Measurements from ENCODE around the gene LYPD6B.

Gene LYPD6B

DNA sequence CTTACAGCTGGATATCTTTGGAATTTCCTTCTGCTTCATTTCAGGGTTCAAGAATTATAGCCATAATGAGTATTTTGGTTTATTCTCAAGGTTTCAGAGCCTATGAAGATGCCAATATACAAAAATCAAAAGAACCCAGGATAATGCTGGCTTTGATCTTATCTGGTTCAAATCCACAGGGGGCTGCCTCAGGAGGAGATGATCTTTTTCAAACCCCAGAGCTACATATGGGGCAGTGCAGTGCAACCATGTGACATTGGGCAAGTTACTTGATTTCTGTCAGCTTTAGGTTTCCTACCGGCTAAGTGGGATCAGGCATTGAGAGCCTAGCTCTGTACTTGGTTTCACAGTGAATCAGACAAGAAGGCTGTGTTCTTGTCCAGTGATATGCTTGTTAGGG lies 23.0 kb upstream of the LYPD6B start:
- DNase-seq = no peak

DNA sequence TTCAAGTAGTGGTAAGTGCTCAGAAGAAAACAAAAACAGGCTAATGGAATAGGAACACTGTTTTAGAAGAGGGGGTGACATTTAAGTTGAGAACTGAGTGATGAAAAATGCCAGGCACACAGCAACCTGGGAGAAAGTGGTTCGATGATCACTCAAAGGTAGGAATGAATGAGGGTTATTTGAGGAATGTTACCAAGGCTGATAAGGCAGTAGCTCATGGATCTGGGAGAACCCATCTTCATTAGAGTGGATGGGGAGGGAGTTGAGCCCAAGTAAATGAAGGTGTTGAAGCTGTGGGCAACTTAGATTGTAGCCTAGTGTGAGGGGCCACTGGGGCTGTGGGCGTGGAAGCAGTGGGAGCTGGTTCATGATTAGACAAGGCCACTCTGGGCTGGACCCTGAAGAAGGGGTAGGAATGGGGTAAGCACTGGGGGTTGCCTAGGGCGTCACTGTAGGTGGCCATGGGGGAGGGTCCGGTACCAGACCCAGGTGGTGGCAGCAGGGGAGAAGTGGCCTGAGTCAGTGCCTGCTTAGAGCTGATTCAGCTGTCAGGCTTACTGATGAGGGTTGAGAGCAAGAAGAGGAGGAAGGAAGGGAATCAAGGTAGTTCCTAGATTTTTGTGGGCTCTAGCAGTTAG lies 22.5 kb upstream of the LYPD6B start:
- no peak for DNase-seq

DNA sequence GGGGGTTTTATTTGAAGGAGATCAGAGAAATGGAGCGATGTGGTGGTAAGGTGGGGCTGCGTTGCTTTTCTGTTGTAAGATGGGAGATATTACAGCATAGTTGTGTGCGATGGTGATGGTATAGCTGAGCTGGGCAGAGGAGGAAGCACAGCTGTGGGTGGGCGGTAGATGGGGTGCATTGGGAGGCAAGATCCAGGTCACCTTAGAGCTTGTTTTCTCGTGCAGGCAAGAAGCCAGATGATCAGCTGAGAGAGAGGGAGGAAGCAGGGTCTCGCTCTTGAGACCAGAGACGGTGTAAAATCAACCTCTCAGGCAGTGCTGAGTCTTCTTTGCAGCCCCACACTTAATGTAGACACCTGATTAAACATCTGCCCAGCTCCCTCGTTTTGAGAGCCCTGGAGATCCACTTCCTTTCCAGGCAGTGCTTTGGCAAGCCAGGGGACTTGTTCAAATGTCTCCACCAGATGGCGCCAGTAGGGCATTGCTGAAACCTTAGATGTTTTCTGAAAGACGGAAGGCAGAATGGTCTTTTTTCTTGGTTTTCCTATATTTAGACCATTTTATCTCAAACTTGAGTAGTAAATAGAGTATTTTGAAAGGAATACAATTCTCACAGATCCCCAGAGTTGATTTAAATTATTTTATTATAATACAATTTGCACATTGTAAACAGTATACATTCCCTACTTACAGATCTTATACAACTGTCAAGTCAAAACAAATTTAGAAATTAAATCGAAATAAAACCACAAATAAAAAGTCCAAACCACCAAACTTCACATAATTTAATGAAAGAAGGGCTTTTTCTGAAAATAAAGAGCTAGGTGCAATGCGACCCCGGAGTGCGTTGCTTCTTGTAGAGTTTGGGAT lies 21.1 kb upstream of the LYPD6B start:
- peak; percentile 87 for DNase-seq

DNA sequence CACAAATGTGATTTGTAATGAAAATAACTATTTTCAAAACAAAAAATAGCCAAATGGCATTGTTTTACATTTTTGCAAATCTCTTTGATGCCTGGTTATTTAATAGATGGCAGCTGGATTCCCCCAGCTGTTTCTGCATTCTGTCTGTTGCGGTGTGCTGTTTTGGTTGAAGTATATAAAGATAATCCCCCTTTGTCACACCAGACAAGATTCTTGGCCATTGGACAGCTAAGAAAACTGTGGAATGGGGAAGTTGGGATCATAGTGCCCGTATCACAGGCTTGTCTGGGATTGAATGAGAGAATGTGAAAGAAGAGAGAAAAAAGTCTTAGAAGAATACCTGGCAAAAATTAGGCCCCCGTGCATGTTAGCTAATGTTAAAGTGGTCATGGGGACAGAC lies 19.5 kb upstream of the LYPD6B start:
- DNase-seq = no peak

DNA sequence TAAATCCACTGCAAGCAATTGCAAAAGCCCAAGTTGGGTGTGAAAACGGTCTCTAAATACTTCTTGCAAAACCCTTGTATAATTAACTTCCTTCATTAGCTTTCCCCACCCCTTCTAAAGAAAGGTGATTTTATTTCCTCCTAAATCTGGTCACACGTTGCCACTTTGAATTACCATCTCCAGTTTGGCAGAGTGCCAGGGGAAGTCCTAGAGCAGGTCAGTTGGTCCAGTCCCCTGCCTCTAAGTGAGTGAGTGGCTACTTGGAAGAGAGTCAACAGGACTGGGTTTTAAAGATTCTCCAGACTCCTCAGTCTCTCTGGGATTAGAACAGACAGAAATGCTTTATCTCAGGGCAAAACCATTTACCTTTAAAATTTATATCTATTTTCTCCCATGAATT lies 18.7 kb upstream of the LYPD6B start:
- DNase-seq = no peak

DNA sequence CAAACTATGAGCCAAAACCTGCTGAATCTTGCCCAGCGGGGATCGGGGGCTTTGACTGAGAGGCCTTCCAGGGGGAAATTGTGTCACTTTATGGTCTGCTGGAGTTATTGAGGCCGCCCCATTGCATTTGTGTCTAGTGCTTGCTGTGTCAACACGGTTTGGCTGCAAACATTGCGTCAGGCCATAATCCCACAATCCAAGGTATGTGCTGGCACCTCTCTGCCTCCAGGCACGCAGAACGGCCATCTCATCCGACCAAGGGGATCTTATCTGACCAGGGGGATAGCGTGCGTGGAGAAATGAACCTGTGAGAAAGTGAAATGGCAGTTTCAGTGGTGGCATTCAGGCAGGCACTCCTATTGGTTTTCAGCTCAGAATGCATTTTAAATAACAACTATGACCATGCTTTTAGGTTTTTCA lies 18.1 kb upstream of the LYPD6B start:
- no peak for DNase-seq

DNA sequence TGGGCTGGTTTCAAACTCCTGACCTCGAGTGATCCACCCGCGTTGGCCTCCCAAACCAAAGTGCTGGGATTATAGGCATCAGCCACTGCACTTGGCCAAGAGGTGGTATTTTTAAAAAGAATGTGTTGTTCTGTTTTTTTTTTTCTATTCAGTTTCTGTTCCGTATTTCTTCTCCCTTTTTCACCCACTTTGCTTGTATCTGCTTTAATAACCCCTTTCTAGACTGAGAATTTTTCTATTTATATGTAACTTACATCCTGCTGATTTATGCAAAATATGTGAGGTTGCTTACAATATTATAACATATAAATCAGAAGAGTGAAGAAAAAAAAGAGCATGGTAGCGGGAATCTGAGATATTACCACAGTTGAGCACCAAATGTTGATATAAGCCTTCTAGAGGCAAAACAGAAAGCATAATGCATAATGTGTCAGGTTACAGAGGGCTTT lies 17.2 kb upstream of the LYPD6B start:
- no peak for DNase-seq

DNA sequence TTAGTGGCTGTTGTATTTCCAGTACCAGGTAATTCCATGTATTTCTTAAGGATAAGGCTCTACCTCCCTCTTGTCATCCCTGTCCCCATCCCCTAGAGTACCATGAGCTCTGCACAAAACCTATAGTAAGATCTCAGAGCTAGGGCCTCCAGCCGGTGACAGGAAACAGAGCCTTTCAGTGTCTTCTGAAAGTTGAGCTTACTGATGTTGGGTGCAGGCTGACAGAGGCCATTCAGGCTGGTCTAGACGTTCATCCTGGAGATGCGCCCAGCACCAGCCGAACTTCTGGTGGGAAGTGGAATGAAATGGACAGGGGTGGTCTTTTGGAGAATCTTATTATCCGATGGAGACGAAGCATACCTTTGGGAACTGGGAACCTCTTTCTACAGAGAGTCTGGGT lies 16.7 kb upstream of the LYPD6B start:
- no peak for DNase-seq

DNA sequence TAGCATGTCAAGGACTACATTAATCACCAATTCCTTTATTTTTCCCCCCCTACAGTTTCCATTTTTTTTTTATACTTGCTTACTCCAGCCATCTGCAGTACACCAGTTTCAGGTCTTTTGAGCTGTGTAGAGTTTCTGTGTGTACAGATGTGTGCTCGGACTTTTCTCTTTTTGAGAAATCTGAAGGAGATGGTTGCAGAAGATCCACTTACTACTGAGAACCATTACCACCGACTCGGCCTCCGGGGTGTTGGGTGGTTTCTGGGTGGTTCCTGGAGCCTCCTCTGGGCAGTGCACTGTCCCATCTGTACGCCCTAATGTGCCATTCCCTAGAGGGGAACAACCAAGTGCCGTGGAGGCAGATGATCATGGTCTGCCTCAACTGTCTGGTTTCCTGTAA lies 15.4 kb upstream of the LYPD6B start:
- no peak for DNase-seq

DNA sequence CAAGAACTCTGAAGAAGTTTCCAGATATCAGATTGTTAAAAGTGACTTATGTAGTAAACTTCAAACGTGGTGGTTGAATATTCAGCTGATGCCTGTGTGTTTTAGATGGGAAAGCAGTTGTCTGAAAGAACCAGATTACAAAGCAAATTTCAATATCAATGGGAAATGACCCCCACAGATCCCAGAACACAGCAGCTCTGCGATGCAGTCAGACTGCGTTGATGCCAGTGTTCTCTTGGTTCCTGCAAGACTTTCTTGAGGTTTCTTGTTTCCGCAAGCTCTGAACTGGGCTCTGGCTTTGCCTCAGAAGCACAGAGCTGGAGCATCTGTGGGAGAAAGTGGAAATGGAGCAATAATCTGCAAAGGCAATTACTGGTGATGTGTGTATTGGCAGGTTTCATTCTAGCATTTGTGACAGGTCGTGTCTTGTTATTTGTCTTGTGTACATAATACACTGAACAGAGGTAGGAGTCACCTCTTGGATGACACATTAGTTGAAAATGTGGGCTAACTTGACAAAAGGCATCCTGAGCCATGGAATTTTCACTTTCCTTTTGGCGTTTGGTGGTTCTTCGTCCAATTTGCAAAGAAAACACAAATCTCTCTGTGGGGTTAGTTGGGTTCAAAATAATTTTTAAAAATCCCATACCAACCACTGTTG lies 10.8 kb upstream of the LYPD6B start:
- no peak for DNase-seq

DNA sequence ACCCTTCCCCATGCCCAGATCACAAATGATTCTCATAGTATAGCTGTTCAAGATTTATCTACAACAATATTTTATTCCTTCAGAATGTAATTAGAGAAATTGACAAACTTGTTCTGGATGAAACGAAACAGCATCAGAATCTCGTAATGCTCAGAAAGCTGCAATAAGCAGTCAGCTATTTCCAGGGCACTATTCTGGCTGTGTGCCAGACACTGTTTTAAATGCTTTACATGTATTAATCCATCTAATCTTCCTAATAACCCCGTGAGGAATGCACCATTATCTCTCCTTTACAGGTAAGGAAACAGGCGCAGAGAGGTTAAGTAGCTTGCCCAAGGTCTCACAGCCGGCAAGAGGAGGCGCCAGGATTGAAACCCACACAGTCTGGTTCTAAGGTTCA lies 10.1 kb upstream of the LYPD6B start:
- no peak for DNase-seq

DNA sequence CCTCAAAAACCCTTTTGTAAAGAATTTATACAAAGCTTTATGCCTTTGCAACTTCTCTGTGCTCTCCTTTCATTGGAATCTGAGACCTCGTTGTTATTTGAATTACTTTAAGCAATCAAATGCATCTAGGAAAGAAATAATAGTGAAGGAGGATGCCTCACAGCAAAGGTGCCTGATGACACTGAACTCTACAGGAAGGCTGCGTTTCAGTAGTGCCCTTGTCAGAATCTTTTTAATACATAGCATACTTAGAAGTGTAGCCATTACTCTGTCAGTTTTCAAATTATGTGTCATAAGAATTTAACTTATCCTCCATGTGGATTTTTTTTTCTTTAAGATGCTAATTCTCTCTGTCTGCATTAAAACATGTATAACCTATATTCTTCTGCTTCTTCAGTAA lies 9.6 kb upstream of the LYPD6B start:
- no peak for DNase-seq

DNA sequence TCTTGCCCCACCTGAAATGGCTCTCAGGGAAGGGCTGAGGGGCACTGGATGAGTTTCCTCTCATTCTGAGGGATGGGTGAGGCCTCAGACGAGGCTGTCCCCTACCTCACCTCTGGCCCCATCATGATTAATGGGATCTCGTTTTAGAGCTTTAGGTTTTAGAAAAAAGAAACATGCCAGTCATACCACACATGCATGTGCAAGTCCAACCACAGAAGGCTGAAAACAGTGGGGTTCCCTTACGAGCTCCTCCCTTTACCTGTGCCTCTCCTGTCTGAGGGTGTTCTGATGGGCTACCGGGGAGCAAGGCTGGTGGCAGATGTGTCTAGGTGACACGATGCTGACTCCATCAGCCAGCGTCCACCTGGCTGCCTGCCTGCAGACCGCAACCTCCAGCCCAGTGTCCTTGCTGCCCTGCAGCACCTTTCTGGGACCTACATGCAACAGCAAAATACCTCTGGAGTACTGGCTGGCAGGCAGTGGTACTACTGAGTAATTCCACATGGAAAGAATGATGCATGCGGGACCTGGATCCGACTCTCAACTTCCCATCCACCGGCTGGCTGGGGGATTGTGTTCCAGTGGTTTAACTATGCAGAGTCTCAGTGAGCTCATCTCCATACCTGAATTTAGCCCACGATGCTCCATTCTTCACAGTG lies 9.1 kb upstream of the LYPD6B start:
- DNase-seq = no peak

DNA sequence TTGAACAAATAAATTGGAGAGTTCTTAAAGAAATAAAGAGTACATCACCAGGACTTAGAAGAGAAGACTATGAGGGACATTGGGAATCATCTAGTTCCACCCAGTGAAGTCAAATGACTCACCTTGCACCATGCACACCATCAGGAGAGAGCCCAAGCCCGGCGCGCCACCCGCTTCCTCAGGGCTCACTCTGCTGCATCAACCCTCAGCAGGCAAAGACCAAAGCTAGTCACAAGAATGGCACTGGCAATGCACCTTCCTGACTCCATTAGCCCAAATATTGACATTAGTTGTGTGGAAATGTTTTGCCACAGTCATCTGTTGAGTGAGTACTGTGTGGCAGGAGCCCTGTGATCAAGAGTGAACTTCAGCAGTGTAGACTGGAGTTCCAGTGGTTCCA lies 7.1 kb upstream of the LYPD6B start:
- DNase-seq = no peak

DNA sequence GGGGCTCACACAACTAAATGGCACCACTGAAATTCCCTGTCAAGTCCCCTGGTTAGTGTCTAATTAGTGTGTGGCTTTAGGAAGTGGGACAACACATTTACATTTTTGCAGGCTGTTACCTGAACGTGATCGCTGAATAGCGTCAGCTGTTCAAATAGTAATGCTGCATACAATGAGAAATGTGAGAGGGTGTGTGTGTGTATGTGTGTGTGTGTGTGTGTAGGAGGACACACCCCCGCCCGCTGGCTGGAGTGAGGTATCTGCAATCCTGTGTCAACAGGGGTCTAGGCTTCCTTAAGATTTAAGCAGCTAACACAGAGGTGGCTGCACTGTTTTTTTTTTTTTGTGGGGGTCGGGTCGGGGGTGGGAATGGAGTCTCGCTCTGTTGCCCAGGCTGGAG lies 4.8 kb upstream of the LYPD6B start:
- DNase-seq = no peak

DNA sequence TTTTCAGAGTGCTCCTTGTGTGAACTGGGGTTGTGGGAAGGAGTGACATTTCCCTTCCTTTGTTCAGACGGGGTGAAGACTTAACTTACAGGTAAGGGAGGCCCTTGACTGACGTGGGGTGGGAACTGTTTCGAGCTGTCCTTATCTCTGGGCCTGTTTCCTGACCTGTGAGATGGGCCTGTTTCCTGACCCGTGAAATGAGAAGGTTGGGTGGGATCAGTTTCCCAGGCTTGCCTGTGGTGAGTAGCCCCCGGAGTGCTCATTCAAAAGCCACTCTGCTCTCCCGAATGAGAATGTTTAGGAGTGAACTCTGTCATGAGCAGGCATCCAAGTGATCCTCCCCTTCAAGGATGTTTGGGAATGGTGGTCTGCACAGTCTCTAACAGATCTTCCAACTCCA lies 4.1 kb upstream of the LYPD6B start:
- no peak for DNase-seq

DNA sequence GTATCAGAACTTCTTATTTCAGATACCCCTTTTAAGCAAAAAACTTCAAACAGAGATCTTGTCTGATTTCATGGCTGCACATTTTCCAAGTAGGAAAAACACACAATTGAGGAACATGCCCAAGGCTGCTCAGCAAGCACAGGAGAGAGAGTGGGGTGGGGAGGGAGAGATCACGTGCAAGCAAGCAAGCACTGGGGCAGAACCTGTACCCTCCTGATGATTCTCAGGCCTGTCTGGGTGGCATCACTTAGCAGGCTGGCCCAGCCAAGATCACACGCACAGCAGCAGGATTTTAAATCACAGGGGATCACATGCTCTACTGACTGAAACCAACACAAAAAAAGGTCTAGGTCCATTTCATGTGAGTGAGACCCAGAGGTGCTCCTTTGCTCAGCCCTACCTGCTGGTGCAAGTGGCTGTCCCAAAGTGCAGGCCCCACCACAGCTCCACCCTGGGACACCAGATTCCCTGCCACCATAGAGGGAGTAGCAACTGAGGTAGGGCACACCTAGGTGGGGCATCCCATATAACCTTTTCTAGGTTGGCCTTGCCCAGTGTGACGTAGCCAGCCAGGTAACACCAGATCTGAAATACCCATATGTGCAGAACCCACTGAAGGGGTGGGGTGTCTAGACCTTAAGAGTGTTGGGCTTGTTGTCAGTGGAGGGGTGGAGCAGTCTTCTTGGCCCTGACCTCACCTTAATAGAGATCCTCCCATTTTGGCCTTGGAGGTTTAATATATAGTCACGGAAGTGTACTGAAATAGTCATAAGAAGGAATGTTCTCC lies 1.8 kb upstream of the LYPD6B start:
- no peak for DNase-seq

DNA sequence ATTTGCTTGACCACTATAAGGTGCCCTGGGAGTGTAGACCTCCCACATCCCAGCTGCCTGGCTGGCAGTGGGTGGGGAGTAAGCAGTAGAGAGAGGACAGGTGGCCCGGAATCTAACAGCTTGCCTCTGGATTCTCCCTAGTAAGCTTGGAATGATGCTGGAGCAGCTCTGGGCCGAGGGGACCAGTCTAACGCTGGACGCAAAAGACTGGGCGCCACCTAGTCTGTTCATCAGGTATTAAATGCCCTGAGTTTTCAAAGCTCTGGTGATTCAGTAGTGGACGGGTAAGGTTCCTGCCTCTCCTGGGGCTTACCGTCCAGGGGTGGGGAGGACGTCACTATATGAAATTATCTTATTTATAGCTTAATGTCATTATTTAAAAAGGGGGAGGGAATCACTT lies 648 bp upstream of the LYPD6B start:
- no peak for DNase-seq

DNA sequence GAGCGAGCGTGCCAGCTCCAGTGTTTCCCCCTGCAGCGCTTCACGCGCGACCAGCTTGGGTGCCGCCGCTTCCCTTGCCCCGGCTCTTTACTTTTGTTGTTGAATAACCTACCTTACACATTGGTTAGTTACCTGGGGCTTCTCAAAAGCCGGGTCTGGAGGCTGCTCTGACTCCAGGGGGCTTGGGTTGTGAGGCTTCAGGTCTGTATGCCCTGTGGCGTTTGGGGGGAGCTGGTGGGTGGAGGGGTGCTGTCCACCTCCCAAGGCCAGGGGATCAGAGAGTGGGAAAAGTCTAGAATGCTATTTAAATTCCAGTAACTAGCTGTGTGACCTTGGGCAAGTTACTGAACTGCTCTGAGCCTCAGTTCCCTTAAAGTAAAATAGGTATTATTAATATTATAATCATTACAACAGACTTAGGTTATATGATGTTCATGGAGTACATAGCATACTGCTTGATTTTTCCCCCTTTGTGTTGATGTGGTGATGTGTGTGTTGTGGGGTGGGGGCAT lies 770 bp downstream of the LYPD6B start:
- DNase-seq = no peak

DNA sequence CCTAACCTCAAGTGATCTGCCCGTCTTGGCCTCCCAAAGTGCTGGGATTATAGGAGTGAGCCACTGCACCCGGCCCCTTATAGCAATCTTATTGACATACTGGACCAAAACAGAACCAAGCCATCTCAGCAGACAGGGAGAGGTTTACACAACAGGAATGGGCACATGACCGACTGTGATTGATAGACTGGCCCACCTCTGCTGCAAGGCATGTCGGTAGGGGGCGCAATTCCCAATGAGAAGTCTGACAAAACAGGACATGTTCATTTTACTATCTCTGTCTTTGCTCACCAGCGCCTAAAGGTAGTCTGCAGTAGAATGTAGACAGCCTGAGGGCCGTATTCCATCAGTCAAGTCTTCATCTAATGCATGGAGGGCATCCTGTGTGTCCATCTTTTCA lies 2.0 kb downstream of the LYPD6B start:
- peak; percentile 84 for DNase-seq

DNA sequence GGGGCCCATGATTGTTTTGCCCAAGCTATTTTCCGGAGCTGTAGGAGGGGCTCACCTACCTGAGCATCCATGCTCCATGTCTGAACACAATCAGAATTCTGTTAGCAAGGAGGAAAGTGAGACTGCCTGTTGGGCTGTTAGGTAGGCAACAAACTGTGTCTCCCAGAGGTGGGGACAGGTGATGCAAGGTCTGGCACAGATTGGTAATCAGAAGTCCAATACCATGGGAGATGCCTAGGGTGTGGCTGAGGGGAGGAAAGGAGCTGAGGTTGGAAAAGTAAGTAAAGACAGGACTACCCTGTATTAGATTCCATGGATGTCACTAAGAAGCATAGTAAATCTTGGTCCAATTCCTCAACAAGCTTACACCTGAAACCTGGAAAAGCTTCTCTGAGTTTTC lies 3.0 kb downstream of the LYPD6B start:
- no peak for DNase-seq

DNA sequence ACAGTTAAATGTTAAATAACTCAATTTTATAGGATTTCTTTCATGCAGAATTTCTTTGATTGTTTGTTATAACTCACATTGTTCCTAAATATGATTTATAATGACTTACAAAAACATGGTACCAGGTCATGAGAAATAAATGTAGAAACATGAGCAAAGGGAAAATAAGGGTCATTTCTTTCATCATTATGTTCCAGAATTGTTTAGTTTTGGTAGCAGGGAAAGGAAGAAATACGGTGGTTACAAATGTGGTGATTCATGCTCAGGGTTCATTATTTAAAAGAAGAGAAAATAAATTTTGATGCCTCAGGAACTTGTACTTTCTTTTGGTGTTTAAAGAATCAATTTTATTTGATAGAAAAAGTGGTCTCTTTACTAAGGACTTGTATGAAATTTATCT lies 4.4 kb downstream of the LYPD6B start:
- no peak for DNase-seq

DNA sequence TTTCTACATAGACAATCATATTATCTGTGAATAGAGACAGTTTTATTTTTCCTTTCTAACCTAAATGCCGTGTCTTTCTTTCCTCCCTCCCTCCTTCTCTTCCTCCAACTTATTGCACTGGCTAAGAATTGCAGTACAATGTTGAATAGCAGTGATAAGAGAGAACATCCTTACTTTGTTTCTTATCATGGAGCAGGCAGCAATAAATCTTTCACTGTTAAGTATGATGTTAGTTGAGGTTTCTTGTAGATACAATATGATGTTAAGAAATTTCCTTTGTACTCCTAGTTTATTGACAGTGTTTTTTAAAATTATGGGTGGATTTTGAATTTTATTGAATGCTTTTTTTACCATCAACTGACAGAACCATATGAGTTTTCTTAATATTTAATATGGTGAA lies 6.0 kb downstream of the LYPD6B start:
- DNase-seq = no peak

Data from activated effector memory CD4-positive, alpha-beta T cell treated with anti-CD3 and anti-CD28 coated beads, Interleukin-2, amount 50 U/mL, for 16 hours (primary cell).